ENCODE measurements around the gene RAB1A. TPM values are rescaled to one million over a fixed set of nuclear protein-coding genes. Genes with fewer than 3 reads are reported as not detected.

RAB1A gene
- total and polyA plus RNA-seq, 2 of the 13 experiments (the other 11 are each of a cell fraction or from before 2014, with no cell fraction given) = 206 to 226 TPM

DNA sequence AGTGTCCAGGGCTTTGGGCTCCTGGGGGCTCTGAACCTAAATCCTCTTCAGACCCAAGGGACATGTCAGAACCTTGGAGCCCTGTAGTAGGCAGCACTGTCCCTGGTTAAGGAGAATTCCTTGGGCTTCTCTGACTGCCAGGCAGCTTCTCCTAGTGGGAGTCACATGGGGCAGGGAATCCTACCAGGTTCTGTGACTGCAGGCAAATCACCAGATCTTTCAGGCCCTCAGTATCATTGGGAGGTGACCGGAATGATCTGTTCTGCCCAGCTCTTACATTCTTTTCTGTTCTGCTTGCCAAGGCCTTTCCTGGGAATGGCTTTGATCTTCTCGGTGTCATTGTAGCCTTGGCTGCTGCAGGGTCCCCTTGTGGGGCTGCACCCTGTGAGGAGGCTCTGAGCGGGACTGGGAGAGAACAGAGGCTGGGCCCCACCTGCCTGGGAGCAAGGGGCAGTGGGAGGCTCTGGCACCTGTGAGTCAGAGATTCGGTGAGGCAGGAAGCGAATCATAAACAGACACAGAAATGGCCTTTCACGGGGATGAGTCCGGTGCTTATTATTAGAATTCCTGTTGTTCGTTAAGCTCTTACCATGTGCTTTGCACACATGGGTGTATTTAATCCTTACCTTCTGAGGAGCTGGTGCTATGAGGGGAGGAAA lies 59.6 kb downstream of the RAB1A start (continued):
- peak; percentile 41; the same call in 1 of the 2 replicates for TF ChIP-seq ARID5B (CRISPR knock-in tag; IDR thresholded peaks at IDR 0.05)
- peak; percentile 49; the same call in 1 of the 2 replicates for TF ChIP-seq RXRA (CRISPR knock-in tag; IDR thresholded peaks at IDR 0.05)
- TF ChIP-seq TARDBP (CRISPR knock-in tag; IDR thresholded peaks at IDR 0.05) = peak; percentile 30; the same call in 1 of the 2 replicates
- TF ChIP-seq, protein P1, sequence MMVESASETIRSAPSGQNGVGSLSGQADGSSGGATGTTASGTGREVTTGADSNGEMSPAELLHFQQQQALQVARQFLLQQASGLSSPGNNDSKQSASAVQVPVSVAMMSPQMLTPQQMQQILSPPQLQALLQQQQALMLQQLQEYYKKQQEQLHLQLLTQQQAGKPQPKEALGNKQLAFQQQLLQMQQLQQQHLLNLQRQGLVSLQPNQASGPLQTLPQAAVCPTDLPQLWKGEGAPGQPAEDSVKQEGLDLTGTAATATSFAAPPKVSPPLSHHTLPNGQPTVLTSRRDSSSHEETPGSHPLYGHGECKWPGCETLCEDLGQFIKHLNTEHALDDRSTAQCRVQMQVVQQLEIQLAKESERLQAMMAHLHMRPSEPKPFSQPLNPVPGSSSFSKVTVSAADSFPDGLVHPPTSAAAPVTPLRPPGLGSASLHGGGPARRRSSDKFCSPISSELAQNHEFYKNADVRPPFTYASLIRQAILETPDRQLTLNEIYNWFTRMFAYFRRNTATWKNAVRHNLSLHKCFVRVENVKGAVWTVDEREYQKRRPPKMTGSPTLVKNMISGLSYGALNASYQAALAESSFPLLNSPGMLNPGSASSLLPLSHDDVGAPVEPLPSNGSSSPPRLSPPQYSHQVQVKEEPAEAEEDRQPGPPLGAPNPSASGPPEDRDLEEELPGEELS (CRISPR knock-in tag; IDR thresholded peaks at IDR 0.05) = no peak
- TF ChIP-seq TEAD3 (CRISPR knock-in tag; optimal IDR thresholded peaks at IDR 0.05; ENCODE audit: borderline replicate concordance) = peak; percentile 52

DNA sequence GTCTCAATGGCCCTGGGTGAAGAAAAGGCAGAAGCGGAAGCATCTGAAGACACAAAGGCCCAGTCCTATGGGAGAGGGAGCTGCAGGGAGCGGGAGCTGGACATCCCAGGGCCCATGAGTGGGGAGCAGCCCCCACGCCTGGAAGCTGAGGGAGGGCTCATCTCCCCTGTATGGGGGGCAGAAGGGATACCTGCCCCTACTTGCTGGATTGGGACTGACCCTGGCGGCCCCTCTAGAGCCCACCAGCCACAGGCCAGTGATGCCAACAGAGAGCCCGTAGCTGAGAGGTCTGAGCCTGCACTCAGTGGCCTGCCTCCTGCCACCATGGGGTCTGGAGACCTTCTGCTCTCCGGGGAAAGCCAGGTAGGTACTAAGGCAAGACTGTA lies 60.5 kb downstream of the RAB1A start:
- FAIRE-seq = no peak
- intact Hi-C loops (cut with micrococcal nuclease; ENCODE audit: unreplicated experiment) = no loop called here
- no peak overlapping the region for H2AFZ ChIP-seq (ENCODE audit: low read length)
- peaks cover 46% of the 10 kb centered on the region for H3K4me1 ChIP-seq (ENCODE audit: insufficient read depth, low read length)
- H3K4me3 ChIP-seq (replicated peaks in 1 of 3; ENCODE audit: insufficient read depth in 1 of 3, low read depth in 2 of 3, low read length in 3 of 3) = no peak overlapping the region
- no peak for DNase-seq (ENCODE audit: low spot score)
- no peaks in the 10 kb centered on the region for H3K9me3 ChIP-seq (ENCODE audit: low read length)
- 98% methylated on average over 6 of the region's 6 CpGs for WGBS (ENCODE audit: low lambda C conversion rate)
- no peak overlapping the region for H3K4me2 ChIP-seq (ENCODE audit: low read depth, low read length)
- peaks cover 29% of the 10 kb centered on the region for H3K79me2 ChIP-seq (ENCODE audit: insufficient read depth, low read length)
- ChIA-PET POLR2A (interaction anchor here (5.4 kb wide), 1 partner anchor 14 kb away, joined by 35 read pairs; the partner anchor contains the start of gene CEP68), CTCF (ENCODE audit: low intra/inter-chr PET ratio, low total read pairs) (no interaction called here)
- no peaks in the 10 kb centered on the region; the same call in 1 of the 2 replicates for H4K20me1 ChIP-seq (ENCODE audit: insufficient read depth, low read length)
- TF ChIP-seq POLR2A (IDR thresholded peaks at IDR 0.05; ENCODE audit: insufficient read depth in 1 of 2, low read depth in 2 of 2, low read length in 2 of 2) = 0 out of 4 replicates have a peak, but pooled peaks of 1 of the 2 experiments have one; percentile 13
- 0 out of 2 replicates have a peak, but pooled peaks have one; percentile 38 for TF ChIP-seq NFIB (CRISPR knock-in tag; IDR thresholded peaks at IDR 0.05; ENCODE audit: borderline replicate concordance)
- 0 out of 2 replicates have a peak, but pooled peaks have one; percentile 25 for TF ChIP-seq ZNF605 (CRISPR knock-in tag; IDR thresholded peaks at IDR 0.05)
- 0 out of 2 replicates have a peak, but pooled peaks have one; percentile 10 for TF ChIP-seq ZNF501 (CRISPR knock-in tag; IDR thresholded peaks at IDR 0.05)
- TF ChIP-seq NRL (CRISPR knock-in tag; IDR thresholded peaks at IDR 0.05; ENCODE audit: borderline replicate concordance) = 0 out of 2 replicates have a peak, but pooled peaks have one; percentile 52
- TF ChIP-seq, protein P2, sequence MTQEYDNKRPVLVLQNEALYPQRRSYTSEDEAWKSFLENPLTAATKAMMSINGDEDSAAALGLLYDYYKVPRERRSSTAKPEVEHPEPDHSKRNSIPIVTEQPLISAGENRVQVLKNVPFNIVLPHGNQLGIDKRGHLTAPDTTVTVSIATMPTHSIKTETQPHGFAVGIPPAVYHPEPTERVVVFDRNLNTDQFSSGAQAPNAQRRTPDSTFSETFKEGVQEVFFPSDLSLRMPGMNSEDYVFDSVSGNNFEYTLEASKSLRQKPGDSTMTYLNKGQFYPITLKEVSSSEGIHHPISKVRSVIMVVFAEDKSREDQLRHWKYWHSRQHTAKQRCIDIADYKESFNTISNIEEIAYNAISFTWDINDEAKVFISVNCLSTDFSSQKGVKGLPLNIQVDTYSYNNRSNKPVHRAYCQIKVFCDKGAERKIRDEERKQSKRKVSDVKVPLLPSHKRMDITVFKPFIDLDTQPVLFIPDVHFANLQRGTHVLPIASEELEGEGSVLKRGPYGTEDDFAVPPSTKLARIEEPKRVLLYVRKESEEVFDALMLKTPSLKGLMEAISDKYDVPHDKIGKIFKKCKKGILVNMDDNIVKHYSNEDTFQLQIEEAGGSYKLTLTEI (CRISPR knock-in tag; conservative IDR thresholded peaks at IDR 0.05) = no peak
- TF ChIP-seq SOX5 (CRISPR knock-in tag; IDR thresholded peaks at IDR 0.05; ENCODE audit: borderline replicate concordance) = no peak
- 0 out of 2 replicates have a peak, but pooled peaks have one; percentile 5 for TF ChIP-seq SSRP1 (CRISPR knock-in tag; IDR thresholded peaks at IDR 0.05)
- BruUV-seq (replicated peaks) = no TSS peak
- in situ Hi-C loops (cut with HindIII; ENCODE audit: extremely low pct_ligation_motif_present, low pct_unique_long_range_greater_than_20kb) = loop anchor here (25.0 kb wide), 1 partner anchor 493 kb away; no protein-coding TSS in a partner anchor
- H3K36me3 ChIP-seq (replicated peaks in 1 of 2; ENCODE audit: control insufficient read depth in 1 of 2, insufficient read depth in 2 of 2, low read length in 2 of 2) = peaks cover 35 to 52% of the 10 kb centered on the region in 2 experiments
- no peak overlapping the region for H3K9ac ChIP-seq (ENCODE audit: insufficient read depth, low read depth, low read length)
- no peaks in the 10 kb centered on the region for H3K27me3 ChIP-seq (ENCODE audit: control insufficient read depth in 1 of 2, insufficient read depth in 2 of 2, low read length in 2 of 2)
- ATAC-seq = no peak
- H3K27ac ChIP-seq (ENCODE audit: extremely low read length, insufficient read depth, low read length) = peak overlapping the region; percentile 32
